Stomach (tissue), 9 donors: ENCODE data around the gene TCEA2. TPM values are rescaled to one million over a fixed set of nuclear protein-coding genes. Genes with fewer than 3 reads are reported as not detected.
A peak's percentile ranks its signal among the peaks of the same experiment; 100 is the strongest.

Experiments
- DNase-seq, 2 donors: peaks; one replicate each; pipeline versions ENCODE4 v3.0.0 to v3.0.0-alpha.2; 2013 to 2019
- H3K27ac ChIP-seq, 5 donors: fragments of 200-600 bp in 4 of 5; sonication (generic) in 4 of 5; one replicate each; pipeline ENCODE4 v1.5.1; 2013 to 2019; ENCODE audit warnings: mild to moderate bottlenecking in 1 of 5, moderate library complexity in 1 of 5
- H3K27me3 ChIP-seq, 3 donors: fragments of 200-600 bp; sonication (generic); one replicate each; pipeline ENCODE4 v1.5.1; 2017 to 2019; ENCODE audit warnings: mixed run types in 1 of 3
- H3K36me3 ChIP-seq, 4 donors: fragments of 200-600 bp; sonication (generic); 1 replicate in 3 of 4; 2 replicates in 1 of 4; pipeline ENCODE4 v1.5.1; 2016 to 2019
- H3K4me1 ChIP-seq, 4 donors: fragments of 200-600 bp; sonication (generic); one replicate each; pipeline ENCODE4 v1.5.1; 2016 to 2019
- H3K4me3 ChIP-seq, 4 donors: fragments of 200-600 bp; sonication (generic) in 3 of 4; one replicate each; pipeline ENCODE4 v1.5.1; 2016 to 2019; ENCODE audit warnings: mild to moderate bottlenecking in 1 of 4
- H3K9me3 ChIP-seq, 4 donors: fragments of 200-600 bp; sonication (generic); one replicate each; pipeline ENCODE4 v1.5.1; 2016 to 2019
- EP300 ChIP-seq: sonication (generic); formaldehyde crosslinking; IDR thresholded peaks from one replicate; pipeline ENCODE4 v1.6.1; 2017; ENCODE audit warnings: antibody characterized with exemption
- POLR2A ChIP-seq, 4 donors: fragments of 450-650 bp; IDR thresholded peaks; one replicate each; pipeline ENCODE4 v1.6.1; 2016; ENCODE audit warnings: antibody characterized with exemption in 4 of 4, control low read depth in 2 of 4, mild to moderate bottlenecking in 1 of 4, moderate library complexity in 1 of 4
- POLR2AphosphoS5 ChIP-seq, 3 donors: sonication (generic); formaldehyde crosslinking; IDR thresholded peaks; one replicate each; pipeline ENCODE4 v1.6.1; 2016; ENCODE audit warnings: antibody characterized with exemption in 3 of 3
- WGBS, 5 donors: extraction: QIAGEN DNeasy Blood & Tissue Kit in 3 of 5; methylation state at CpG; one replicate each; pipeline versions ENCODE4 v1.1.5 to v1.1.7; 2013 to 2018; 5-methylcytosine and 5-hydroxymethylcytosine counted together
- intact Hi-C: fragments of 100-400 bp; cut with DNase I; formaldehyde crosslinking; loops from one replicate; pipeline ENCODE4 v1.15.1; 2023; ENCODE audit warnings: low total_unique reads
- polyA plus RNA-seq, 3 donors: library from polyadenylated mRNA; stranded (reverse); fragments of 200-250 nt; gene quantifications; one replicate each; pipeline ENCODE4 v1.2.3, GENCODE V29; 2013
- total RNA-seq, 5 donors: library from RNA; depleted of rRNA; stranded (reverse); fragments of >200 nt; gene quantifications; one replicate each; pipeline versions ENCODE4 v1.1.0 to v1.2.3, GENCODE V29; 2014 to 2016
- TF ChIP-seq, protein P1 (sequence below), 7 experiments: fragments of 450-650 bp in 4 of 7; fragments of 200-600 bp in 3 of 7; sonication (generic) in 3 of 7; IDR thresholded peaks; one replicate each; pipeline ENCODE4 v1.5.1; 2016 to 2019; ENCODE audit warnings: antibody characterized with exemption in 7 of 7, control low read depth in 2 of 7, mild to moderate bottlenecking in 1 of 7
- donor health status: healthy with polysubstance abuse.
- donor health status: Bipolar disorder and iron deficiency.
- donor health status: healthy.

The TCEA2 gene
- total and polyA plus RNA-seq, 8 donors: 3.1 to 35.5 (median 26.0) TPM

DNA sequence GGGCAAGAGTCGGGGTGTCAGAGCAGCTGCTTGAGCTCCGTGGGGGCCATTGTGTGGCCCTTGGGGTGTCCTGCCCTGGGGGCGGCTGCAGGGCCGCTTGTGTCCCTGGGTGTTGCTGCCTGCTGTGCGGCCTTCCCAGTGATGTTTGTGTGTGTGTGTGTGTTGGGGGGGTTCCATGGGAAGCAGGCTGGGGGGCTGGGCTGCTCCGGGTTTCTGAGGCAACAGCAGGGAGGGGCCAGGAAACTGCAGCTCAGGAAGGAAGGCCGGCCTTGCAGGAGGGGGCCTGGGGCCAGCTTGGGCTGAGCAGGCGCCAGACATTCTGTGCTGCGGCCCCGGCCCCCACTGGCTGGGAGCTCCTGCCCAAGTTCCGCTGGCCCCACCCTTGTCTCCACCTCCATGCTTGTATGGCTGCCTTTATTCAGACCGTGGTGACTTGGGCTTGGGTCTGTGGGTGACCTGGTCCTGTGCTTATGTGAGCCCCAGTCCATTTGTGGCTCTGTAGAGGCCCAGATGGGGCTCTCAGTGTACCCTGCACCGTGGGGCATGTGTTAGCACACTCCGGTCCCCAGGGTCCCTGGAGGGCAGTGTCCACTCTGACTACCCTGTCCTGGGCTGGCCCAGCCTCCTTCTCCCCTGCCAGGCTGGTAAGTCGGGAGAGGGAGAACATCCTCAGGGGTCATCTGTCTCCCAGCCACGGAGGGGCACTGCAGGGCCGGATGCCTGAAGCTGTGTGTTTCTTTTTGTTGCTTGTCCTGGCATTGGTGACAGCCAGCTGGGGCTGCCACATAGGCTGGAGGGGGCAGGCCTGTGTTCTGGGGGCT lies 8.9 kb upstream of the TCEA2 start:
- WGBS, 5 donors: 30 to 40% (median 37%) methylated on average over 14 to 17 of the region's 17 CpGs
- H3K4me3 ChIP-seq: no peak overlapping the region
- no peaks in the 10 kb centered on the region for H3K9me3 ChIP-seq
- peak overlapping the region; percentile 18 to 79 (median 57) for H3K27ac ChIP-seq
- peak in 1 of 2 donors; percentile 86 for DNase-seq
- peaks cover 17 to 34% (median 26%) of the 10 kb centered on the region in 4 donors for H3K4me1 ChIP-seq
- H3K27me3 ChIP-seq: peaks cover 12 to 89% (median 57%) of the 10 kb centered on the region in 3 donors
- TF ChIP-seq POLR2AphosphoS5 (IDR thresholded peaks at IDR 0.05) (peak in 1 of 3 donors; percentile 9), EP300 (no peak)
- no peaks in the 10 kb centered on the region for H3K36me3 ChIP-seq
- intact Hi-C loops: no loop called here

DNA sequence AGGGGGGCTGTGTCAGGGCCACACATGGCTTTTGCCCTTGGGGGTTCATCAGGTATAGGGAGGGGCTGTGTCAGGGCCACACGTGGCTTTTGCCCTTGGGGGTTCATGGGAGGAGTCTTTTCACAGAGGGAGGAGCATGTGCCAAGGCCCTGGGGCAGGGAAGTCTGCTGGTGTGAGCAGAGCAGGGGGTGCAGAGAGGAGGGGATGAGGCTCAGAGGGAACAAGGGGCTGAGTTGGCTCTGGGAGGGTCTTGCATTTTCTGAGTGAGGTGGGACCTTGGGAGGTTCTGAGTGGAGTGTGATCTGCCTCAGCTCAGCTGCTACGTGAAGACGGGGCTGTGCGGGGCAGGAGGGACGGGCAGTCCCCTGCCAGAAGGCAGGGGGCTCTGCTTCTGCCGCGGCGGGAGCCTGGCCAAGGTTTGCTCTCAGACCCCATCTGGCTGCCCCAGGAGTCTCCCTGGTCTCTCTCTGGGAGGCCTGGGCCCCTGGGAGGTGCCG lies 7.6 kb upstream of the TCEA2 start:
- no peak overlapping the region for H3K4me3 ChIP-seq
- peaks cover 2 to 75% (median 47%) of the 10 kb centered on the region in 3 donors for H3K27me3 ChIP-seq
- DNase-seq: no peak
- H3K4me1 ChIP-seq: peaks cover 11 to 22% (median 18%) of the 10 kb centered on the region in 4 donors
- 59 to 84% (median 64%) methylated on average over 2 to 9 of the region's 9 CpGs for WGBS, 5 donors
- peak overlapping the region; percentile 16 to 79 (median 57) for H3K27ac ChIP-seq
- no peaks in the 10 kb centered on the region for H3K36me3 ChIP-seq
- TF ChIP-seq EP300: no peak
- TF ChIP-seq, protein P1, sequence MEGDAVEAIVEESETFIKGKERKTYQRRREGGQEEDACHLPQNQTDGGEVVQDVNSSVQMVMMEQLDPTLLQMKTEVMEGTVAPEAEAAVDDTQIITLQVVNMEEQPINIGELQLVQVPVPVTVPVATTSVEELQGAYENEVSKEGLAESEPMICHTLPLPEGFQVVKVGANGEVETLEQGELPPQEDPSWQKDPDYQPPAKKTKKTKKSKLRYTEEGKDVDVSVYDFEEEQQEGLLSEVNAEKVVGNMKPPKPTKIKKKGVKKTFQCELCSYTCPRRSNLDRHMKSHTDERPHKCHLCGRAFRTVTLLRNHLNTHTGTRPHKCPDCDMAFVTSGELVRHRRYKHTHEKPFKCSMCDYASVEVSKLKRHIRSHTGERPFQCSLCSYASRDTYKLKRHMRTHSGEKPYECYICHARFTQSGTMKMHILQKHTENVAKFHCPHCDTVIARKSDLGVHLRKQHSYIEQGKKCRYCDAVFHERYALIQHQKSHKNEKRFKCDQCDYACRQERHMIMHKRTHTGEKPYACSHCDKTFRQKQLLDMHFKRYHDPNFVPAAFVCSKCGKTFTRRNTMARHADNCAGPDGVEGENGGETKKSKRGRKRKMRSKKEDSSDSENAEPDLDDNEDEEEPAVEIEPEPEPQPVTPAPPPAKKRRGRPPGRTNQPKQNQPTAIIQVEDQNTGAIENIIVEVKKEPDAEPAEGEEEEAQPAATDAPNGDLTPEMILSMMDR (IDR thresholded peaks at IDR 0.05): no peak
- no peak for TF ChIP-seq POLR2A (IDR thresholded peaks at IDR 0.05)
- no peak for TF ChIP-seq POLR2AphosphoS5 (IDR thresholded peaks at IDR 0.05)
- intact Hi-C loops: no loop called here
- no peaks in the 10 kb centered on the region for H3K9me3 ChIP-seq

DNA sequence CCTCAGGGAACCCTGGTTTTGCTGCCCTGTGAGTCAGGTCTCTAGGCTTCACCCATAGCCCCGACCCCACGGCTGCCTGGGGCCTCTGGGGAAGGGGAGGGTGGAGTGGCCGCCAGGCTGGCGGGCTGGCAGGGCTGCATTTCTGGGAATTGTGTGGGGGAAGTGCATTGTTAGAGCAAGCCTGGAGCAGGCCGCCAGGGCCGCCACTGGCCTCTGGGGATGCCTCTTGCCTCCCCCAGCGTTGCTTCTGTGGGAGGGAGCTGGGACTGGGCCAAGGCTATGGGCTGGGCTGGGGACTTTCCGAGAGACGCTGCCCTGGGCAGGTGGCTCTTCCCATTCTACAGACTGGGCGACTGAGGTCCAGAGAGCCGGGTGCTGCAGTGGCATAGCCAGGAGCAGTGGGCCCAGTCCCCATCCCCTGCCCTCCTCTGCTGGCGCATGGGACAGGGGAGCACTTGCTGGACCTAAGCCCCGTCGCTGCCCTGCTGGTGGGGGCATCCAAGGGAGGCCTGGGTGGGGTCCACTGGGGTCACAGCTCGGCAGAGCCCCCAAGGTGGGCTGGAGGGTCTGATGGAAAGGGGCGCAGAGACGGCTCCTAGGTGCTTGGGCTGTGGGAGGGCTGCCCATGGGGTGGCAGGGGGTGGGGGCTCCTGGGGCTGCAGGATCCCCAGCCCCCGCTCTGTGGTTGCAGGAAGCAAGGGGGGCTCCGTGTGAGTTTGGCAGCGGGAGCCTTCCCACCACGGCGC lies 6.9 kb upstream of the TCEA2 start:
- peak overlapping the region; percentile 16 to 79 (median 57) for H3K27ac ChIP-seq
- WGBS, 5 donors: 29 to 68% (median 48%) methylated on average over 7 to 22 of the region's 22 CpGs
- H3K4me3 ChIP-seq: no peak overlapping the region
- intact Hi-C loops: no loop called here
- DNase-seq: peak in 1 of 2 donors; percentile 73
- TF ChIP-seq, protein P1 (IDR thresholded peaks at IDR 0.05): no peak
- no peak for TF ChIP-seq EP300
- TF ChIP-seq POLR2A (IDR thresholded peaks at IDR 0.05): no peak
- no peak for TF ChIP-seq POLR2AphosphoS5 (IDR thresholded peaks at IDR 0.05)
- H3K27me3 ChIP-seq: peaks cover 0 to 69% (median 41%) of the 10 kb centered on the region in 3 donors
- H3K4me1 ChIP-seq: peaks cover 11 to 22% (median 18%) of the 10 kb centered on the region in 4 donors
- H3K9me3 ChIP-seq: no peaks in the 10 kb centered on the region
- no peaks in the 10 kb centered on the region for H3K36me3 ChIP-seq

DNA sequence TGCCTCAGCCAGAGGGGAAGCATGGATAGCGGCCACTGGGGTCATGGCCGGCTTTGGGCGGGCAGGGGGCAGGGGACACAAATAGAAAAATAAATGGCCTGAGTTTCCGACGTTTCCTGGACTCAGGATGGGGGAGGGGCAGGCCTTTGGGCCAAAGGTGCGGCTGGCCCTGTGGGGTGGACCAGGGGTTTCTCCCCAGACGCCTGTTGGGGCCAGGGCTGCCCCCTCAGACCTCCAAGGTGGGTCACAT lies 6.4 kb upstream of the TCEA2 start:
- no peak for DNase-seq
- H3K27ac ChIP-seq: peak overlapping the region in 4 of 5 donors; percentile 48 to 79 (median 53)
- TF ChIP-seq POLR2A (IDR thresholded peaks at IDR 0.05): no peak
- TF ChIP-seq EP300: no peak
- TF ChIP-seq, protein P1 (IDR thresholded peaks at IDR 0.05): no peak
- TF ChIP-seq POLR2AphosphoS5 (IDR thresholded peaks at IDR 0.05): no peak
- intact Hi-C loops: no loop called here
- H3K4me3 ChIP-seq: no peak overlapping the region
- peaks cover 0 to 64% (median 36%) of the 10 kb centered on the region in 3 donors for H3K27me3 ChIP-seq
- no peaks in the 10 kb centered on the region for H3K36me3 ChIP-seq
- WGBS, 5 donors: 41 to 58% (median 56%) methylated on average over 7 of the region's 7 CpGs
- no peaks in the 10 kb centered on the region for H3K9me3 ChIP-seq
- peaks cover 11 to 22% (median 18%) of the 10 kb centered on the region in 4 donors for H3K4me1 ChIP-seq
